GM19468 (cell line): Measurements from ENCODE around the gene OBP2A.

Source experiments
- ATAC-seq: cut with Tn5 transposase; IDR thresholded peaks from one replicate; pipeline ENCODE4 v1.9.1; 2021; ENCODE audit warnings: mild to moderate bottlenecking, moderate library complexity, moderate number of reproducible peaks; ENCODE audit not compliant: unreplicated experiment; ENCODE audit errors: extremely low read depth

OBP2A gene

DNA sequence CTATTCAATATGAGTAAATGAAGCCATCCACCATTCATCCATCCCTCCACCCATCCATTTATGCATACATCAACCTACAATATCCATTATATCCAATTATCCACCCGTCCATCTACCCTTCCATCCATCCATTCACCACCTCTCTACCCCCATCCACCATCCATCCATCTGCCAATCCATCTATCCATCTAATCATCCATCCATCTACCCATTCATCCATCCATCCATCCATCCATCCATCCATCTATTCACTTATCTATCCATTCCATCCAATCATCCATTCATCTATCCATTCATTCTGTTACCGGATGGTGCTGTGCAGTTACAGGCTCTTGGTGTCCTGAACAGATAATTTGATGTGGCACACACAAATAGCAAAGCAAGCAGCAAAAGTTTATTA, 26.3 kb downstream of the OBP2A start:
- no peak for ATAC-seq

- ATAC-seq: no peak
These were observed 27.2 kb downstream of the OBP2A start for GRCh38 chr9:135573124-135573523.

- no peak for ATAC-seq
These were observed 28.4 kb downstream of the OBP2A start for GRCh38 chr9:135574331-135574730.

- ATAC-seq: no peak
These were observed 29.0 kb downstream of the OBP2A start for GRCh38 chr9:135574943-135575342.

GRCh38 chr9:135575995-135576631, 30.2 kb downstream of the OBP2A start:
- no peak for ATAC-seq

DNA sequence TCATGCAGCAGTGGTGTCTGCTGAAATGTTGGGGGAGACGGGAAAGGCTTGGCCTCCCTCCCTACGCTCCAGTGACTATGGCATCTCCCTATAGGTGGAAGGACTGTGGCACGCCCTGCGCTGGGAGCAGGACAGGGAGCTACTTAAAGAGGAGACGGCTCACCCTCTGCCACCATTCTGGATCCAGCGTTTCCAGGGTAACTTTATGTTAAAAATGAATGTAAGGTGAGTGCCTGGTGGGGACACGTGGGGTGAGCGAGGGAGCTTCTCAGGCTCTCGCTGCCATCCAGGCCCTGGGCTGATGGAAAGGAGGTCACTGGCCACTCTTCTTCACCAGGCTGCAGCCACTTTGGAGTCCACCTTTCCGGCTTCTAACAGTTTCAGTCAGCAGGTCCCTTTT, 31.3 kb downstream of the OBP2A start:
- ATAC-seq: no peak

- ATAC-seq: no peak
These were observed 33.4 kb downstream of the OBP2A start for GRCh38 chr9:135579356-135579755.

DNA sequence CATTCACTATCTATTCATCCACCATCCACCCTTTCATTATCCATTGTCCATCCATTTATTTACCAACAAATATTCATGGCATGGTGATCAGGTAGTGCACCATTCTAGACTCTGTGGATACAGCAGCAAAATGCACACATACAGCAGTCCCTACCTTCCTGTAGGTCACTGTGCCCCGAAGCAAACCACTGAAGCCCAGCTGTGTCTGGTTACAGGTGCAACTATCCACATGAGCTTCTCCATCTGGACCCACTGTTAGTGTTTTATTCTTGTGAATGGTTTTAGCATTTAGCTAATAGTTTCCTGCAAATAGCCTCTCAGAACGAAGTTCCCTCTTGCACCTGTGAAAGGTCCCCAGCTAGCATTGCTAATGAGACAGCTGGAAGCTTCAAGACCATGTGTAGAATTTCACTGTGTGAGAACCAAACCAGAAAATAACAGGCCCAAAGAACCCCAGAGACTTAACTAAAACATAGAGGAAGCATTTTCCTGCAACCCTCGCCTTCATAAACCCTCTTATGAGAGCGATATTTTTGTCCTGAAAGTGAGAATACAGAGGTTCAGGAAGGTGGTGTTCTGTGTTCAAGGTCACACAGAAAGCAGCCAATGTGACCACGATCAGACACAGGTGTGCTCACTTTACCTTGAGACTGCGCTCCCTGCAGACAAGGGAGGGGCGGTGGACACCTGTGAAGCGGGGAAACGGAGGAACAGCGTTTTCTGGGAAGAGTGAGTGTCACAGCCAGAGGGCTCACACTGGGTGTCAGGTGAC, 34.1 kb downstream of the OBP2A start:
- no peak for ATAC-seq

GRCh38 chr9:135580664-135581380, 34.9 kb downstream of the OBP2A start:
- no peak for ATAC-seq

DNA sequence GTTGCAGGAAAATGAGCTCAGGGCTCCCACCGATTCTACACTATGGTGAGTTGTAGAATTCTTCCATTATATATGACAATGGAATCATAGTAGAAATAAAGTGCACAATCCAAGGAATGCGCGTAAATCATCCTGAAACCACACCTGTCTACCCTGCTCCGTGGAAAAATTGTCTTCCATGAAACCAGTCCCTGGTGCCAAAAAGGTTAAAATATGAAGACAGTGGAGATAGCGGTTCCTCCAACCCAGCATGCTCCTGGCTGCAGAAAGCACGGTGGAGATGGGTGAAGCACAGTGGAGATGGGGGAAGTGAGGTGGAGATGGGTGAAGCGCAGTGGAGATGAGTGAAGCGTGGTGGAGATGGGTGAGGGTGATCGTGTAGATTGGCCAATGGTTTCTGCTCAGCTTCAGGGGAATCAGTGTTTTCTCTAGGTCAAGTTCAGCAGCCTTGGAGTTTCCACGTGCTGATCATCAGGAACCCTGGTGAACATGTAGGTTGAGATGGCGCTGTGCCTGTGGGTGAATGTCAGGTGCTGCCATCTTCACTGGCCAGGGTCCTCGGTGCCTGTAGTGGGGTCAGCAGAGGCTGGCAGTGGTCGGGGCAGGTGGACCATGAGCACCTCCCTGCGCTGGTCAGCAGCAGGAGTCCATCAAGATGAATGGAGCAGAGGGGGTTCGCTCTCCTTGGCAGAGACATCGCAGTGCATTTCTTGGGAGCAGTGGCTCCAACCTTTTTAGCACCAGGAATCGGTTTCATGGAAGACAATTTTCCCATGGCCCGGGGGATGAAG, 35.9 kb downstream of the OBP2A start:
- ATAC-seq: no peak

GRCh38 chr9:135582541-135582940, 36.6 kb downstream of the OBP2A start:
- no peak for ATAC-seq

GRCh38 chr9:135582966-135583687, 37.2 kb downstream of the OBP2A start:
- ATAC-seq: no peak

DNA sequence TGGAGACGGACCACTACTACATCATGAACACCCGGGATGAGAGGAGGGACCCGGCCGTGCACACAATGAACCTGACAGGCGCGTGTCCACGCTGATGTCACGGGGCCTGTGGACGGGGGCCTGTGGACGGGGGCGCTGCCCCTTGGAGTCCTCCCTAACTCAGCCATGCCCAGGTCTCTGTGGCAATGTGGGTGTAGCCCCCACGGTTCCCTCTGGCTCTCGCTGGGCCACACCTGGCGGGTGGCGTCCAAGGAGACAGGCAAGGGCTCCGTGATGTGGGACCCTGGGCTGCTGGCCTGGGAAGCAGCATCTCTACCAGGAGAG, 37.7 kb downstream of the OBP2A start:
- no peak for ATAC-seq

- ATAC-seq: no peak
These were observed 38.4 kb downstream of the OBP2A start for GRCh38 chr9:135584371-135584770.

- no peak for ATAC-seq
These were observed 39.0 kb downstream of the OBP2A start for GRCh38 chr9:135584934-135585333.

GRCh38 chr9:135586601-135587109, 40.7 kb downstream of the OBP2A start:
- ATAC-seq: no peak

GRCh38 chr9:135587658-135588057, 41.7 kb downstream of the OBP2A start:
- no peak for ATAC-seq

GRCh38 chr9:135588371-135588770, 42.4 kb downstream of the OBP2A start:
- no peak for ATAC-seq

- ATAC-seq: no peak
These were observed 43.1 kb downstream of the OBP2A start for GRCh38 chr9:135588886-135589595.
